HG03460 (cell line): ENCODE measurements around the gene MSMP.

Experiments
- ATAC-seq: cut with Tn5 transposase; IDR thresholded peaks from one replicate; pipeline ENCODE4 v1.9.1; 2021; ENCODE audit not compliant: unreplicated experiment

MSMP gene

DNA sequence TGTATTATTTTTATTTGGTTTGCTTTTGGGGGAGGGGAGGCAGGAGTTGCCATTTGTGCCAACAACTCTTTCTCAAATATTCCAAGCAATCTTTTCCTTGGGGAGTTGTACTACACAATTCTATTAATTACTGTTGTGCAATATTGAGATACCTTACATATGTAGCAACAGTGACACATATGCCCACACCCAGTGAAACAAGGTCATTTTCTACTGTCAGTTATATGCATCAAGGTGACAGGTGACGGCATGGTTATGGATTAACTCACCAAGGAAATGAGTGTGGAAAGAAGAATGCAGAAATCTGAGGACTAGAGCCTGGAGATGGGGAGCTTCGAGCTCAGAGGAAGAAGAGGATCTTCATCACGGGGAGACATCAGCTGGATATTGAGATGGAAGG is 17.9 kb upstream of the MSMP start:
- no peak for ATAC-seq

DNA sequence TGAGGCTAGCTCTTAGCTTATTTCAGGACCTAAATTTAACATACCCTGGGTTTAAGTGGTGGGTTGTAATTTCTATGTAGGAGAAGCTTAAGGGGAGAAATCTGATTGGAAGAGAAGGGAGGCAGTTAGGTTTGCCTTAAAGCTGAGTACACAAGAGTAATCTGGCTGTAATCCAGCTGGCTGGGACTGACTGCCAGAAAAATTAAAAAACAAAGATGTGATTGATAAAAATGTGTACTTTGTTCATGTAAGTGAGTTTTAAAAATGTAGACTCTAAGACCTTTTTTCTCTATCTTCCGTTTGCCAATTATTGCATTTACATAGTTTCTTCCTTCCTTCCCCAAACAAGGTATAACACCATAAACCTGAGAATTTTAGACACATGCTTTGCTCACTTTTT is 17.5 kb upstream of the MSMP start:
- no peak for ATAC-seq

DNA sequence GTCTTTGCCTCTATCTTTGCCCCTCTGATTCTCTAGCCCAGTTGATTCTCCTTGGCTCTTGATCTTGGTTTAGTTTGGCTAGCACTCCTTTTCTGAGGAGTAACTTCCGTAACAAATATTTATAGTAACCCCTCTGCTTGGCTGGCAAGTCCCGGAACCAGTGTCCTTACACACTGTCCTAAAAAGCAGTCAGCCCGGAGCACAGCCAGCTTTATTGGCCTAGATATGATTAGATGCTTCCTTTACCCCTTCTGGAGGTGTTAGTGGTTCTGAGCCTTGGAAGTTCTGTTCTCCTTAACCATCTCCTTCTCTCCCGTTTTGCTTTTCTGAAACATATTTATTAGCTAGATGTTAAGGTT is 17.0 kb upstream of the MSMP start:
- ATAC-seq = no peak

DNA sequence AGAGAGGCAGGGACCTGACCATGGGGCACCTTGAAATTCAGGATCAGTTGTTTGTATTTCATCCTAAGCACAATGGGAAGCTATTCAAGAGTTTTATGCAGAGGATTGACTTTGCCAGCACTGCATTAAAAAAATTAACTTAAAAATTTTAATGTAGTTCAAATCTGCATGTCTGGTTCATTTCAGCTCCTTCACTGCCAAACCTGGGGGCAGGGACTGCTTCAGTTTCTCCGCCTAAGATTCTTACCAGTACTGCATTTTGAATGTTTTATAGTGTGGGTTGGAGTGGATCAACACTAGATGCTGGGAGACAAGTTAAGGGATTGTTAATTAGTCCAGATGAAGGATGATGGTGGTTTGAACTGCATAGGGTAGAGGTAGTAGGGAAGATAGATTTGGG is 15.7 kb upstream of the MSMP start:
- no peak for ATAC-seq

DNA sequence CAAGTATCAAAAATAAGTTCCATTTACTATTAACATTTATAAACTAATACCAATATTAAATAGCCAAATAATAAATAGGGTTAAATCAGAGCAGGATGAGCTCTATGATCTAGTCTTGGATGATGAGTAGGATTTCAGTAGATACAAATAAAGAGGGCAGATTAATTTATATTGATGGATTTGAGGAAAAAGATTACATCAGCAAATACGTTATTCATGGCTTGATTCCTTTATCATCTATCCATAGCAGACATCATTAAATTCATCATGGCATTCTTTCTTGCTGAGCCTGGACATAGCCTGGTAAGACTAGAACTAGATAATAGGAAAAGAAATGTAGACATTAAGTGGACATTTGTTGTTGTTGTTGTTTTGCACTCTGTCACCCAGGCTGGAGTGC is 13.4 kb upstream of the MSMP start:
- ATAC-seq = no peak

DNA sequence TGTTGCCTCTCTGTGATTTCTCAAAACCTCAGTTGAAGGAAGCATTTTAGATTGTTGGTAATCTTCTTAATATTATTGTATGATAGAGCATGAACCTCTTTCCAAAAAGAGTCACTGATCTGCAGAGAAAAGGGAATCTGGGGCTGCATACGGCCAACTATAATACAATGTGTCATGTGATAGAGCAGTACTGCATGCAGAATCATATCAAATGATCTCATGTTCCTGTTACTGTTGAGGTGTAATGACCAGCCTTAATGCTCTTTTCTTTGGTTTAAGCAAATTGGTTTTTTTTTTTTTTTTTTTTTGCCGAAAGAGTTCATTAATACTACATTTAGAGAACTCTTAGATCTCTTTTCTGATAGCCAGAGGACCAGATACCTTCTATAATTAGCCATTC is 12.9 kb upstream of the MSMP start:
- ATAC-seq = no peak

DNA sequence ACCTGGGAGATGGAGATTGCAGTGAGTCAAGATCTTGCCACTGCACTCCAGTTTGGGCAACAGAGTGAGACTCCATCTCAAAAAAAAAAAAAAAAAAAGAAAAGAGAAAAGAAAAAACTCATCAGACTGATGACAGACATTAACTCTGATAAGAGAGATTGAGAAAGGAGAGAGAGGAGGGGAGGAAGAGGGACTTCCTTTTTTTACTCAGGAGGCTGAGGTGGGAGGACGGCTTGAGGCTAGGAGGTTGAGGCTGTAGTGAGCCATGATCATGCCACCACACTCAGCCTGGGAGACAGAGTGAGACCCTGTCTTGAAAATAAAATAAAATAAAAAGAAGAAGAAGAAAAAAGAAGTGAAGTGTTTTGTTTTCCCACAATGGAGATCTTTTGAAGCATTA is 9.7 kb upstream of the MSMP start:
- no peak for ATAC-seq

DNA sequence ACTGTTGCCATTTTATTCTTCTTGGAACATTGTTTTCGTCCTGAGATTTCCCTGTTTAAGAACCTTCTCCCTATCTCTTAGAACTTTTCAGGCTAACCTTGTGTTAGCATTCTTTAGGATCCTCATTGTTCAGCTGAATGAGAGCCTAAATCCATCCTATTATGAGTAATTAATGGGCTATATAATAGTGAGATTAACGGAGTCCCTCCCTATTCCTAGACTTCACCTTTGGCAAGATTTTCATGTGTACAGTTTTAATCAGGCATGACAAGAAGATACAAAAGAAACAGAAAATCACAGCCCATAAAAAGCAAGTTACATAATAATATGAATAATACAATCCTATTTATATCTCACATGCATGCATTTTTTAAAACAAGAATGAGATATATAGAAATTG is 9.1 kb upstream of the MSMP start:
- no peak for ATAC-seq

DNA sequence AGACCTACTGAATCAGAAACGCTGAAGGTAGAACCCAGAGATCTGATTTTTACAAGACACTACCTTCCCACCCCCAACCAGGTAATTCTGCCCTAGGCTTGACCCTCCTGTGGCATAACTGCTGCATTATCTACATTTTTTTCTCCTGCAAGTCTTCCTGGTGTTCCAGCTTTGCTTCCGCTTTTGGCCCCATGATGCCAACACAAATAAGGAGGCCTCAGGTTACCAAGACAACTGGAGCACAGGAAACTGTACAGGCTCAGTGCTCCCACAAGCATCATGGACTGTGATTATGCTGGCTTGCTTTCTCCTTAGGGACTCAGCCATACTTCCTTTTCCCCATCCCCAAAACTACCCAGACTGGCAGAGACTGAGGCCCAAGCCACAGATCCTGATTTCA is 6.6 kb upstream of the MSMP start:
- ATAC-seq = no peak

DNA sequence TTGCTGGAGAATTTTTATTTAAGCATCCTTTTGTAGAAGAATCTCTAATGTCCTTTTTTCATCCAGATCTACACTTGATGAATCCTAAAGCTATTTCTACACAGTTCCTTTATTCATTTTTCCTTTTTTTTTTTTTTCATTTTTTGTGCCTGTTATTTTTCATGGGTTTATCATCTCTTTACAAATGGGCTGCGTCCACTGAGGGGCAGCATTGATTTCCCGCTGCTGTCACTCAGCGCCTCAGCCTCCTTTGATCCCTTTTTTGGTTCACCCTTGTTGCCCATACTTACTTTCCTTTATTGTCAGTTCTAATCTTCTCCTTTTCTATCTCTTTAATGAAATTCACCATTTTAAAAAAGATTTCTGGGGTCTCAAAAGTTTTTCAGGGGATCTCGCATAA is 5.7 kb upstream of the MSMP start:
- no peak for ATAC-seq

DNA sequence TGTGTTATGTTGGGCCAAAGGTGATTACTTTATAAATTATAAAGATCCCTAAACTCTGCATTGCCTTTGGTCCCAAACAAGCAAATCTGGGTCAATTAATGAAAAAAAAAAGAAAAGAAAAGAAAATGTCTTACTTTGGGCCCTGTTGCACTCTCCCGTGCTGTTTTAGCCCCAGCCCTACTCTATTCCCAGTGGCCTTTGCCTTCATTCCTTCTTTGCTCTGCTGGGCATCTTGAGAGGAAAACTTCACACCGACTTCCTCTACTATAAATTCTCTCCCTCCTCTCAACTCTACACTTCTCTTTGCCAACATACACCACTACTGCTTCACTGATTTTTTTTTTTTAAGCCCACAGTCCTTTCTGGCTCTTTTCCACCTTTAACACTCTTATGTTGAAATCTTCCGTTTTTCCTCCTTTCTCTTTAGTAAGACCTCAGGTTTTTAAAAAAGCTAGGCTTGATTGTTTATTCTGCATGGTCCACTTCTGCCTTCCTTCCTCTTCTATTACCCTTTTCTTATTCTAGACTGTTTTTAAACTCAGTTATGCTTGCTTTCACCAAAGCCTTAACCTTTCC is 4.5 kb upstream of the MSMP start:
- no peak for ATAC-seq

DNA sequence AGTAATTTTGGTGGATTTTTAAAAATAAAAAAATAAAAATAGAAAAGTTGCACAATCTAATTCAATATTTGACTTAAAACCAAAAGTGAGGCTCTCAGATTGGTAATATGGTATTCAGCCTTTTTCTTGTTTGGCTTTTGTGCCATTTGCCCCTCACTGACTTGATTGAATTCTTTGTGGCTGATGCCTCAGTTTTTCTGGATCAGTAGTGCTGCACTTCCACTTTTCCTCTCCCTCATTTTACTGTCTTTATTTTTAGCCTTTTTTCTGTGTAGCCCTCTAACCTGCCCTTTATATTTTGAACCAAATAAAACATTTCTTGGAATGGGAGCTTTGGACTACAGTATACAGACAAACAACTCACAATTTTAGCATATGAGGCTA is 3.8 kb upstream of the MSMP start:
- no peak for ATAC-seq

DNA sequence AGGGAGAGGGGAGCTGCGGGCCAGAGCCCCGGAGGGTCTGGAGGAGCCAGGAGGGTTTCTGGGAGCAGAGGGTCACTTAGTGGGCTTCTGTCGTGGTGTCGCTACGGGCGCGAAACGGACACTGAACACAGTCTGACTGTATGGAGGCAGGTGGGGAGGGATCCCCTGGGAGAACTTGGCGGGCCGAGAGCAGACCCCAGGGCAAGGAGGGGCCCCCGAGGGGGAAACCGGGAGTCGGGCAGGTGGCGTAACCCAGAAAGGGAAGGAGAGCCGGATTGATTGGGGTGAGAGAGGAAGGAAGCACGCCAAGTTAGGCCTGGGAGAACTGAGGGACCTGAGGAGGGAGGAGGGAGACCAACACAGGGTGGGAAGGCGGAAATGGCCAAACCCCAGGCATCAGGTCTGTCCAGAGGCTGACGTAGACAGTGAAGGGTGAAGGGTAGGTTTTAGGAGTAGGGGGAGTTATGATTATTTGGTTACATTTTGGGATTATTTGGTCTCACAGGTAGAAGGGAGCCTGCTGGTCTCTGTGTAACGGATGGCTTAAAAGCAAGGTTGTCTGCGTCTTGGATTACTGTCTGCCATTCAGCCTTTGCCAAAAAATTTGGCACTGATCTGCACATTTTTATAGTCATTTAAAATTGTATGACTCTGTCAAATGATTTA is 3.3 kb upstream of the MSMP start:
- peak; percentile 56 for ATAC-seq

DNA sequence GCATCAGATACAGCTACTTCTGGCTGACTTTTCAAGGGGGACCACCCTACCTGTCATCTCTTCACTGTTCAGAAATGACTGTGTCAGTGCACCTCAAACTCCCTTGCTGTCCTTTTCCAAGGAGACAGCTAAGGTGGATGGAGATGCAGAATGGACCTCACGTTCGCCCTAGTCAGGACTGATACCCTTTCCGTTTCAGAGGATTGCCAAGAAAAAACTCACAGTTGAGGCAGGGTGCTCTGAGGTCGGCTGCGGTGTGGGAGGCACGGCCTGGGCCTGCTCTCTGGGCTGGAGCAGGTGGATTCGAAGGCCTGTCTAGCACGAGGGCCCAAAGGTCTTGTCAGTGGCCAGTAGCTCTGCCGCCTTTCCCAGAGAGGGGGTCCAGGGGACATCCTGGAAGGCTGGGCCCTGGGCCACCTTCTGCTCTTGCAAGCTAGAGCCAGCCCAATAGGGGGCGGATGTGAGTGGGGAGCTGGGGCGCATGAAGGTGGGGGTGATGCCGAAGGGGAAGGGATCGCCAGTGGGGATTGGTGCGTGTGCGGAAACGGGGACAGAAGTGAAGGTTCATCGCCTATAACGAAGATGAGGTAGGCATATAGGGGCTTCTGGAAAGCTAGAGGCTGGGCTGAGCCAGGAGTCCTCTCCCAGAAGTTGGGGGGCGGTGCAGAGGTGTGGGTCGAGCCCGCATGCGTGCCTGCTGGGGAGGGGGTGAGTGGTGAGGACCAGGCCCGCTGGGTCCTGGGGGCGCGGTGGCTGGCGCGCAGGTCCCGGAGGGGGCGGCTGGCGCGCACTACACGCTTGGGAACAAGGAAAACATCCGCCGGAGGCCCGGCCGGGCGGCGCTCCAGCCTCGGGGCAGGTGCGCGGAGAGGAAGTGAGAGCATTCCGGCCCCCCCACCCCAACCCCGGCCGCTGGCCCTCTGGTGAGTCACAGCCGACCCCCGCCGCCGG is 2.5 kb upstream of the MSMP start:
- ATAC-seq = peak; percentile 56

DNA sequence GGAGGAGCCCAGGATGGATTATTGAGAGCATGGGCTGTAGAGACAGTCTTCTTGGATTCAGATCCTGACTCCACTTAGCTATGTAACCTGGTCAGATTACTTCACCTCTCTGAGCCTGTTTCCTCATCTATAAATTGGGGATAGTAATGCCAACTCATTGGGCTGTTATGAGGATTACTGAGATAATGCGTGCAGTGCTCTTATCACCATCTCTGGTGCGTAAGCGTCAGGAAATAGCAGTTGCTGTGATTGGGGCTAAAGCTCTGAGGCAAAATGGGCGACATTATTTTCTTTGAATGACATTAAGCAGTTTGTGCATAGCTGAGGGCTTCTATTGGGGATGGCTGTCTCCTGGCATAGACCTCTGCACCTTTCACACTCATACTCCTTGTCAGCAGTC is 995 bp upstream of the MSMP start:
- no peak for ATAC-seq

DNA sequence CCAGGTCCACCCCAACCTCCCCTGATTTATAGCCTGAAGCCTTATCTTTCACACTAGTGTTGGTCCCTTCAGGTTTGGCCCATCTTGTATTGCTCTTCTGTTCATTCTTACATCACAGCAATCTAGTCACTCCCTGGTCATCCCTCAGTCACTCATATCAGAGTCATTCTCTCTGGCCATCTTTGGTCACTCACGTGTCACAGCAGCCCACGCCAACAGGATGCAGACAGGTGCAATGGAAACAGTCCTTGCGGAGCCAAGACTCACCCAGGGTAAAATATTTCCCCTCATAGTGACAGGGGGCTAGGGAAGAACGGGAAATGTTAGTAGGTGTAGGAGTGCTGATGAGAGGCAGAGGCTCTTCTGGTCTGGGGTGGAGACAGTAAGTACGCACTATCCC is 610 bp downstream of the MSMP start:
- no peak for ATAC-seq

DNA sequence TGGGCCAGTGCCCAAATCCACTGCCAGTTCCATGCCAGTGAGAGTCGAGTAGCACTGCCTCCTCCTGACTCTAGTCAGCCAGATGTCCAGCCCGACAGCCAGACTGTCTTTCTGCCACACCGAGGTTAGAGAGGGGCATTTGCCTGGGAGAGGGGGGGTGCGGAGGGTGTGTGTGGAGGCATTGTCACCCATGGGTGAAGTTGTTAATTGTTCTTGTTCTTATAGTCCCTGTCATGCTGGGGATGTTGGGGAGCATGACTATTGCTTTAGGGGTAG is 3.9 kb downstream of the MSMP start:
- no peak for ATAC-seq

DNA sequence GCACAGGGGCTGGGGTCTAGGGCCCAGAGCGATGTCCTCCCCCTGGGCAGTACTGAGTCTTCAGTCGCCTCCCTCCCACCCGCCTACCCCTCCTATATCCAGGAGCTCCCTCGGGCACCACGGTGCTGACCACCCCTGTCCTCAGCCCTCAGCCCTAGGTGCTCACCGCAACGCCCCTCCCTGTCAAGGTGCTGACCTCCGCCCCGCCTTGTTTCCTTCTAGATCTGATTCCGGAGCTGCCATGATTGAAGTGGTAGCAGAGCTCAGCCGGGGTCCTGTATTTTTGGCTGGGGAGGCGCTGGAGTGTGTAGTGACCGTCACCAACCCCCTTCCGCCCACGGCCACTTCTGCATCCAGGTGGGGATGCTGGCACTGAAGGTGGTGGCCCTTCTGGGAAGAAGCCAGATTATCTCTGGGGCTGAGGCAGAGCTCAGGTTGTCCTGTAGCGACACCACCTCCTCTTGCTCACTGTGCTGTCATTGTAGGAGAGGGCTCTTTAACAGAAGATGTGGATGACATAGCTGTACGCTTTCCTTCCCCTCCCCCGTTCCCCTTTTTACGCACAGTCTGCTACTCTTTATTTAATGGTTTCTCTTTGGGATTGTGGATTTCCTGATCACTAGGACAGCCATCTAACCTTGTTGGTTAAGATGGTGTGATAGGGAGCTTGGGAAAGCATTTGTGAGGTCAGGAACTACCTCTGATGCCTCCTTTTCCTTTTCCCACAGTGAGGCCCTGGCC is 4.4 kb downstream of the MSMP start:
- ATAC-seq = peak; percentile 35

DNA sequence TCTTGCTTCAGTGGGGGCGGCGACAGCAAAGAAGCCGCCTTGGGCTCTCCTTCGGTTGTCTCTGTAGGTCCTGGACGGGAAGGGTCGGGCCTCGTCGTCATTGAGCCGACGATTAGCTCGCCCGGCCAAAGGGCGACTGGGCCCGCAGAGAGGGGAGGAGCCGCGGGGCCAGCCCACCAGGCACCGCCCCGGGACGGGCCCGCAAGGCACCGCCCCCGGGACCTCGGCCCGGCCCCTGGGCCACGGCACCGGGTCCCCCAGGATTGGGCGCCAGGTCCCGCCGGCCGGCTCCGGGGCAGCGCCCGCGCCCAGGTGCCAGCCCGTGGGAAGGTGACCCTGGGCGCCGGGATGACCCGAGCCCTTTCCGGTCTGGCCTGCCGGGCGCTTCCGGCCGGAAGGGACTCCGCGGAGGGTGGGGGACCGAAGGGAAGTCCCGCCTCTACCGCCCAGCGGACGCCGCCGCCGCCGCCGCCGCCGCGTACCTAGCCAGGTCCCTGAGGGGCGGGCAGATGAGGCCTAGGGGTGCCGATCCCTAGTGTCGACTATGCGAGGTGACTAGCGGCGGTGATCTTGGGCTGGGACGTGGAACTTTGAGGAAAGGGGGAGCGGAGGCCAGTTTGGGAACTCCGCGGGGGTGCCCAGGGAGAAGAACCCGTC is 5.1 kb downstream of the MSMP start, which contains the start of the genes GBA2 and RGP1:
Gene GBA2 (minus strand): TSS at position 371 of the 657 bp plus-strand sequence. CDS start 524 bp downstream, outside the sequence.
Gene RGP1 (plus strand): TSS at position 430 of the 657 bp plus-strand sequence. CDS start 469 bp downstream, outside the sequence.
- ATAC-seq = peak; percentile 76

DNA sequence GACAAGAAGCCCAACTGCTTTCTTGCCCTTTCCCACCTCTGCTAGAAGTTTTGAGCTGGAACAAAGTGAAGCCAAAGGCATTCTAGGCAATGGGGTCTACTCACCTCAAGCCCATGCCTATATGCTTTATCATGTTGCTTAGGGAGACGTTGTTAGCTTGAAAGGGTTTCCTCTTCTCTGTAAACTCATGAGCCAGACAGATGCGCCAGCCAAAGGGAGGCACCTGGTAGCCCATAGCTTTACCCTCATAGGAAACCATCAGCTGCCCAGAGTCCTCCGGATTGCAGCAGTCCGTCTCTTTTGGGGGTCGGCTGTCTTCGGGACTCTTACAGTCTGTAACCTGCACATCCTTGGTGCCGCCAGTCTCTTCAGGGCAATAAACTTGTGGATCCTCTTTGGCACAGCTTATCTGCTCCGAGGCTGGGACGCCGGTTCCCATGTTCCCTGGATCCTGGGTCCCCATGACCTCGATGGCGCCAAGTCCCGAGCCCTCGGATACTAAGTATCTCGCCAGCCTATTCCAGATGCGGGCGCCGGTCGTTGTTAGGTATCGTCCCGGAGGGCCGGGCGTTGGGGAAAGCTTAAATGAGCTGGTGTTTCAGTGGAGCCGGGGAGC is 5.7 kb downstream of the MSMP start:
- no peak for ATAC-seq

DNA sequence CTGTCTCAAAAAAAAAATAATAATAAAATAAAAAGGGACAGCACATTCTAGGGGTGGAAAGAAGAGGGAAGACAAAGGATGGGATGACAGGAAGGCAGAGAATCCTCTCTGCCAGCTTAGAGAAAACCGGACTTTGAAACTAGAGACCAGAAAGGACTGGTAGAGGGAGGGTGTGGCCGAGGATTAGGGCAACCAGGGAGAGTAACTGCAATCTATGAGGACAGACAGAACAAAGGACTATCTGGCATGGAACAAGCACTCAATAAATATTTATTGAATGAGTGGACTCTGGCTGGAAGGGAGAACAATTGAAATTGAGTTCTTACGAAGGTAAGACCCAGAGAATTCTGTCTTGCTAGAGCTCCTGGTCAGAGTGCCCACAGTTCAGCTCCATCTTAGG is 7.5 kb downstream of the MSMP start:
- ATAC-seq = no peak
